ENCODE measurements around the gene SH3BP4.

DNA sequence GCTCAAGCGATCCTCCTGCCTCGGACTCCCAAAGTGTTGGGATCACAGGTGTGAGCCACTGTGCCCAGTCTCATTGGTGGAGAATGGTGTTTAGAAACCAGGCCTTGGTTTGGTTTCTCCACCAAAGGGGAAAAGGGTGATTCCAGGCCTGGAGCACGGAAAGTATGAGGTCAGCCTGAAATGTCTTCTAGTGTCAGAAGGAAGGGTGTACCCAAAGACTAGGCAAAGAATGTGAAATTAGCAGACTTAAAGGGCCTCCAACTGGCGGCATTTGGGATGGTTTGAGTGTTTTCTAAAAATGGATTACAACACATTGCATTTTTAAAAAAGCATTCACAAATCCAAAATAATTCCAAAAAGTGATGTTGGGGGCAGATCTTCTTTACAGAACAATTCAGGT is 139.6 kb downstream of the SH3BP4 start:
- TF ChIP-seq TAF1 (IDR thresholded peaks at IDR 0.05; ENCODE audit: borderline replicate concordance, insufficient read depth, low read length) (no peak), POLR2AphosphoS5 (IDR thresholded peaks at IDR 0.05; ENCODE audit: low read depth, low read length) (no peak), SIN3A (IDR thresholded peaks at IDR 0.05; ENCODE audit: borderline replicate concordance, insufficient read depth, low read length) (no peak)
